Natural killer cell (primary cell): ENCODE measurements around the gene BTBD3. TPM values are rescaled to one million over a fixed set of nuclear protein-coding genes. Genes with fewer than 3 reads are reported as not detected.

Experiments used
- ATAC-seq, 3 donors: fragments of 150-1000 bp in 2 of 3; fragments of 200-7000 bp in 1 of 3; cut with Tn5 transposase; 1 replicate in 1 of 3; 2 replicates in 2 of 3; pipeline ENCODE4 v1.10.0; 2021; ENCODE audit warnings: mild to moderate bottlenecking in 2 of 3, moderate library complexity in 2 of 3
- DNase-seq, 2 donors: peaks; one replicate each; pipeline versions ENCODE4 v3.0.0 to v3.0.0-alpha.2; 2013 to 2021; ENCODE audit warnings: mixed read lengths in 1 of 2
- H3K27ac ChIP-seq: one replicate; pipeline ENCODE4 v1.5.1; 2013; ENCODE audit warnings: mild to moderate bottlenecking, low read length
- H3K27me3 ChIP-seq: one replicate; pipeline ENCODE4 v1.6.1; 2013; ENCODE audit warnings: low read length; ENCODE audit not compliant: control insufficient read depth, insufficient read depth
- H3K36me3 ChIP-seq: one replicate; pipeline ENCODE4 v1.6.1; 2013; ENCODE audit warnings: low read length; ENCODE audit not compliant: control insufficient read depth, insufficient read depth
- H3K4me1 ChIP-seq: one replicate; pipeline ENCODE4 v1.6.1; 2013; ENCODE audit warnings: low read length; ENCODE audit not compliant: control insufficient read depth, insufficient read depth
- H3K4me3 ChIP-seq: one replicate; pipeline ENCODE4 v1.5.1; 2013; ENCODE audit warnings: low read length
- H3K9me3 ChIP-seq: one replicate; pipeline ENCODE4 v1.6.1; 2013; ENCODE audit warnings: low read length; ENCODE audit not compliant: control insufficient read depth, insufficient read depth
- H3K27ac Mint-ChIP-seq, 2 donors: one replicate each; pipeline ENCODE4 v1.8.0; 2022; ENCODE audit warnings: mild to moderate bottlenecking in 2 of 2, mixed read lengths in 2 of 2, moderate library complexity in 1 of 2
- H3K27me3 Mint-ChIP-seq, 2 donors: one replicate each; pipeline ENCODE4 v1.8.0; 2022; ENCODE audit warnings: low read depth in 2 of 2, mixed read lengths in 2 of 2
- H3K36me3 Mint-ChIP-seq: one replicate; pipeline ENCODE4 v1.8.0; 2022; ENCODE audit warnings: mixed read lengths
- H3K4me1 Mint-ChIP-seq, 2 donors: one replicate each; pipeline ENCODE4 v1.8.0; 2022; ENCODE audit warnings: mixed read lengths in 2 of 2
- H3K4me3 Mint-ChIP-seq: one replicate; pipeline ENCODE4 v1.8.0; 2022; ENCODE audit warnings: mild to moderate bottlenecking, moderate library complexity, mixed read lengths
- H3K9me3 Mint-ChIP-seq, 2 donors: one replicate each; pipeline ENCODE4 v1.8.0; 2022; ENCODE audit warnings: mixed read lengths in 2 of 2
- CTCF ChIP-seq: fragments of 200-600 bp; IDR thresholded peaks from one replicate; pipeline ENCODE4 v1.8.0; 2022; ENCODE audit warnings: antibody characterized with exemption
- WGBS: methylation state at CpG from one replicate; pipeline ENCODE4 v1.1.7; 2013; ENCODE audit warnings: missing lambda C conversion rate; ENCODE audit not compliant: insufficient coverage; 5-methylcytosine and 5-hydroxymethylcytosine counted together
- intact Hi-C: fragments of 100-400 bp; cut with micrococcal nuclease; formaldehyde crosslinking; loops from one replicate; pipeline ENCODE4 v1.14.2; 2022
- total RNA-seq, 4 donors: library from RNA; stranded (reverse); fragments of 120-200 nt in 1 of 4; gene quantifications; one replicate each; pipeline versions ENCODE4 v1.2.3 to v1.2.4, GENCODE V29; 2013 to 2022

Gene BTBD3
- total RNA-seq, 3 donors from 2014 or later (not counting 1 experiment from before 2014, with no cell fraction given): 2.2 to 5.3 (median 3.8) TPM

GRCh38 chr20:11890331-11891076, 27.2 kb upstream of the BTBD3 start:
- peak overlapping the region; percentile 68 for H3K4me3 Mint-ChIP-seq
- peak overlapping the region in 1 of 2 donors; percentile 27 for H3K27ac Mint-ChIP-seq
- H3K4me3 ChIP-seq: peak overlapping the region; percentile 19
- no peaks in the 10 kb centered on the region for H3K9me3 Mint-ChIP-seq
- TF ChIP-seq CTCF: no peak
- DNase-seq (peak; percentile 17 to 59), ATAC-seq (peak; percentile 60 to 76 (median 67))
- H3K36me3 ChIP-seq: no peaks in the 10 kb centered on the region
- H3K27ac ChIP-seq: no peak overlapping the region
- H3K36me3 Mint-ChIP-seq: no peaks in the 10 kb centered on the region
- no peaks in the 10 kb centered on the region for H3K9me3 ChIP-seq
- H3K4me1 Mint-ChIP-seq: peaks cover 20% of the 10 kb centered on the region in 2 donors
- WGBS: 3% methylated on average over 69 of the region's 69 CpGs
- peaks cover 16 to 24% of the 10 kb centered on the region in 2 donors for H3K27me3 Mint-ChIP-seq
- no peaks in the 10 kb centered on the region for H3K27me3 ChIP-seq
- intact Hi-C loops: no loop called here
- peaks cover 12% of the 10 kb centered on the region for H3K4me1 ChIP-seq

- TF ChIP-seq CTCF: no peak
- H3K27ac Mint-ChIP-seq: peak overlapping the region in 1 of 2 donors; percentile 75
These were observed 26.5 kb upstream of the BTBD3 start for GRCh38 chr20:11891077-11891775.

GRCh38 chr20:11891776-11892545, 25.7 kb upstream of the BTBD3 start:
- H3K4me1 Mint-ChIP-seq: peaks cover 20% of the 10 kb centered on the region in 2 donors
- DNase-seq (peak in 1 of 2 donors; percentile 68), ATAC-seq (peak in 2 of 3 donors; percentile 22 to 32)
- no peak for TF ChIP-seq CTCF
- intact Hi-C loops: no loop called here
- Histone ChIP-seq H3K4me1 (peaks cover 12% of the 10 kb centered on the region), H3K36me3 (no peaks in the 10 kb centered on the region), H3K9me3 (no peaks in the 10 kb centered on the region), H3K27me3 (no peaks in the 10 kb centered on the region), H3K27ac (no peak overlapping the region), H3K4me3 (peak overlapping the region; percentile 42)
- peak overlapping the region; percentile 87 for H3K4me3 Mint-ChIP-seq
- no peaks in the 10 kb centered on the region for H3K36me3 Mint-ChIP-seq
- peaks cover 14 to 17% of the 10 kb centered on the region in 2 donors for H3K27me3 Mint-ChIP-seq
- H3K27ac Mint-ChIP-seq: peak overlapping the region in 1 of 2 donors; percentile 75
- no peaks in the 10 kb centered on the region for H3K9me3 Mint-ChIP-seq
- under 1% methylated on average over 11 of the region's 17 CpGs for WGBS

More at GRCh38 chr20:11891077-11891775, 26.5 kb upstream of the BTBD3 start:
- intact Hi-C loops: no loop called here
- Histone ChIP-seq H3K36me3 (no peaks in the 10 kb centered on the region), H3K4me1 (peaks cover 12% of the 10 kb centered on the region), H3K9me3 (no peaks in the 10 kb centered on the region), H3K27ac (no peak overlapping the region), H3K4me3 (peak overlapping the region; percentile 42), H3K27me3 (no peaks in the 10 kb centered on the region)
- no peaks in the 10 kb centered on the region for H3K36me3 Mint-ChIP-seq
- H3K4me1 Mint-ChIP-seq: peaks cover 20% of the 10 kb centered on the region in 2 donors
- DNase-seq (peak; percentile 17 to 25), ATAC-seq (peak; percentile 34 to 59 (median 55))
- H3K9me3 Mint-ChIP-seq: no peaks in the 10 kb centered on the region
- H3K27me3 Mint-ChIP-seq: peaks cover 16 to 24% of the 10 kb centered on the region in 2 donors
- WGBS: 2% methylated on average over 72 of the region's 72 CpGs
- H3K4me3 Mint-ChIP-seq: peak overlapping the region; percentile 87
